Limb (tissue), 2 donors: Measurements from ENCODE around the gene ZCCHC14.
"Not testable (repeated sequence)": the region's sequence is repeated elsewhere in the genome, so short reads cannot be mapped to it uniquely, and the experiment has no call there.

ENCODE experiments used
- DNase-seq, 2 donors: peaks; one replicate each; pipeline ENCODE4 v3.0.0-alpha.2; 2016; ENCODE audit errors: extremely low spot score in 2 of 2

The ZCCHC14 gene

GRCh38 chr16:87363771-87364455 is 128.9 kb downstream of the ZCCHC14 start:
- no peak for DNase-seq

GRCh38 chr16:87362828-87363559 is 129.8 kb downstream of the ZCCHC14 start:
- DNase-seq = not testable (repeated sequence)

GRCh38 chr16:87361916-87362619 is 130.8 kb downstream of the ZCCHC14 start:
- DNase-seq = no peak

GRCh38 chr16:87360862-87361610 is 131.8 kb downstream of the ZCCHC14 start:
- no peak for DNase-seq

GRCh38 chr16:87359121-87359520 is 133.7 kb downstream of the ZCCHC14 start:
- no peak for DNase-seq

- DNase-seq = no peak
Observed at GRCh38 chr16:87358696-87359095, 134.1 kb downstream of the ZCCHC14 start.

- no peak for DNase-seq
Observed at GRCh38 chr16:87358250-87358649, 134.6 kb downstream of the ZCCHC14 start.

- no peak for DNase-seq
Observed at GRCh38 chr16:87356491-87356853, 136.4 kb downstream of the ZCCHC14 start.
